ENCODE measurements around the gene RPS6KA1.
"Not testable (repeated sequence)": the region's sequence is repeated elsewhere in the genome, so short reads cannot be mapped to it uniquely, and the experiment has no call there.

GRCh38 chr1:26515836-26516235, 13.7 kb upstream of the RPS6KA1 start:
- TF ChIP-seq, protein P1, sequence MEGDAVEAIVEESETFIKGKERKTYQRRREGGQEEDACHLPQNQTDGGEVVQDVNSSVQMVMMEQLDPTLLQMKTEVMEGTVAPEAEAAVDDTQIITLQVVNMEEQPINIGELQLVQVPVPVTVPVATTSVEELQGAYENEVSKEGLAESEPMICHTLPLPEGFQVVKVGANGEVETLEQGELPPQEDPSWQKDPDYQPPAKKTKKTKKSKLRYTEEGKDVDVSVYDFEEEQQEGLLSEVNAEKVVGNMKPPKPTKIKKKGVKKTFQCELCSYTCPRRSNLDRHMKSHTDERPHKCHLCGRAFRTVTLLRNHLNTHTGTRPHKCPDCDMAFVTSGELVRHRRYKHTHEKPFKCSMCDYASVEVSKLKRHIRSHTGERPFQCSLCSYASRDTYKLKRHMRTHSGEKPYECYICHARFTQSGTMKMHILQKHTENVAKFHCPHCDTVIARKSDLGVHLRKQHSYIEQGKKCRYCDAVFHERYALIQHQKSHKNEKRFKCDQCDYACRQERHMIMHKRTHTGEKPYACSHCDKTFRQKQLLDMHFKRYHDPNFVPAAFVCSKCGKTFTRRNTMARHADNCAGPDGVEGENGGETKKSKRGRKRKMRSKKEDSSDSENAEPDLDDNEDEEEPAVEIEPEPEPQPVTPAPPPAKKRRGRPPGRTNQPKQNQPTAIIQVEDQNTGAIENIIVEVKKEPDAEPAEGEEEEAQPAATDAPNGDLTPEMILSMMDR (IDR thresholded peaks at IDR 0.05) = not testable (repeated sequence)
- TF ChIP-seq EP300, POLR2AphosphoS5 (IDR thresholded peaks at IDR 0.05): not testable (repeated sequence)
